ENCODE data around the gene ATP10B. TPM values are rescaled to one million over a fixed set of nuclear protein-coding genes. Genes with fewer than 3 reads are reported as not detected.

ATP10B gene
- total RNA-seq, 1 donor from 2014 or later = not detected

DNA sequence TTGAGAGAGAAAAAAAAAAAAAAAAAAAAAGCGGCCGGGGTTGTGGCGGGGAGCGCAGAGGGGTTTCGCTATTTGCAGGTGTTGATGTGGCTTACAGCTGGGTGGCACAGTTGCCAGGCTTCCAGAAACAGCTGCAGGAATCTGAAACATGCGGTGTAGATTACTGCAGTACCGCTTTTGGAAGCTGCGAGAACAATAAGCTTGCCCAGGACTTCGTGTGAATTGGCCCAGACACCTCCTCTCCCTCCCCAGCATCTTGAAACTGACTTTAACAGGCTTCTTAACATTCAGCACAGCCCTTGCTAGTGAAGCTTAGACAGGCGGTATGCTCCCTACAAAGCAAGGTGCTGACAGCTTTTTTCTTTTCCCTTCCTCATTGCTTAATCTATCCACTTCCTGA, 104.0 kb downstream of the ATP10B start:
- H3K4me3 ChIP-seq = no peak overlapping the region
- H3K9me3 ChIP-seq = no peaks in the 10 kb centered on the region
- no peak overlapping the region for H3K27ac ChIP-seq
- intact Hi-C loops (cut with DNase I) = no loop called here
- ATAC-seq = no peak
- H3K27me3 ChIP-seq = no peaks in the 10 kb centered on the region
- no peaks in the 10 kb centered on the region for H3K4me1 ChIP-seq
- no peak for DNase-seq
- no peaks in the 10 kb centered on the region for H3K36me3 ChIP-seq
- no peak for TF ChIP-seq CTCF (IDR thresholded peaks at IDR 0.05)

DNA sequence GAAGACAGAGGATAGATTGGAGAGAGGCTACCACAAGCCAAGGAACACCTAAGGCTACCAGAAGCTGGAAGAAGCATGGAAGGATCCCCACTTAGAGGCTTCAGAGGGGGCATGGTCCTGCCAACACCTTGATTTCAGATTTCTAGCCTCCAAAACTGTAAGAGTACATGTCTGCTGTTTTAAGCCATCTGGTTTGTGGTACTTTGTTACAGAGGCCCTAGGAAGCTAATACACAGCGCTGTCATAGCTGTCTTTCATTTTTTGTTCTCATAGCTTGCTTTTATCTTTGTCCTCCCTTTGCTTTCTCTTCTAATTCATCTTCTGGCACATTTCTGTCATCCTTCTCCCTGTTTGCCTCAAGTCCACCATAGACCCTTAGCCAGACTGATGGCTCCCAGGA, 104.5 kb downstream of the ATP10B start:
- no peak overlapping the region for H3K27ac ChIP-seq
- no peak for ATAC-seq
- H3K36me3 ChIP-seq = no peaks in the 10 kb centered on the region
- H3K4me1 ChIP-seq = no peaks in the 10 kb centered on the region
- no peaks in the 10 kb centered on the region for H3K9me3 ChIP-seq
- no peak overlapping the region for H3K4me3 ChIP-seq
- no peak for DNase-seq
- no peak for TF ChIP-seq CTCF (IDR thresholded peaks at IDR 0.05)
- no peaks in the 10 kb centered on the region for H3K27me3 ChIP-seq
- intact Hi-C loops (cut with DNase I) = no loop called here

GRCh38 chr5:160744268-160745101, 107.5 kb downstream of the ATP10B start:
- ATAC-seq (no peak), DNase-seq (no peak)
- intact Hi-C loops (cut with DNase I) = no loop called here
- Histone ChIP-seq H3K27me3 (no peaks in the 10 kb centered on the region), H3K9me3 (no peaks in the 10 kb centered on the region), H3K4me1 (no peaks in the 10 kb centered on the region), H3K27ac (no peak overlapping the region), H3K4me3 (no peak overlapping the region), H3K36me3 (no peaks in the 10 kb centered on the region)
- TF ChIP-seq CTCF (IDR thresholded peaks at IDR 0.05) = no peak

DNA sequence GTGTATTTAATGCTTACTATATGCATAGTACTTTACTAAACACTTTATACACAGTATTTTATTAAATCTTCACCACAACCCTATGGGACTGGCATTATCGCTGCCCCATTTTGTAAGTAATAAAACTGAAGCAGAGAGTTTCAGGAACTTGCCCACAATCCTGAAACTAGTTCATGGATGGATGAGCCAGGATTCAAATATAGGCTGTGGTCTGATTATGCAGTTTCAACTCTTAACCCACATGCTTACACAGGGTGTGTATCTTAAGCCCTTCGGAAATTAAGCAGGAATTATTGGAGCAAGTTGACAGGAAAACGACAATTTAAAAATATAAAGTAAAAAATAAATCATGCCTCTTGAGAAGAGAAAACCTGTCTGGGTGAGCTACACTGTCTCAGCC, 109.0 kb downstream of the ATP10B start:
- TF ChIP-seq CTCF (IDR thresholded peaks at IDR 0.05) = no peak
- H3K9me3 ChIP-seq = no peaks in the 10 kb centered on the region
- H3K36me3 ChIP-seq = no peaks in the 10 kb centered on the region
- ATAC-seq = no peak
- DNase-seq = no peak
- intact Hi-C loops (cut with DNase I) = no loop called here
- no peak overlapping the region for H3K27ac ChIP-seq
- no peaks in the 10 kb centered on the region for H3K27me3 ChIP-seq
- no peak overlapping the region for H3K4me3 ChIP-seq
- H3K4me1 ChIP-seq = no peaks in the 10 kb centered on the region

GRCh38 chr5:160742446-160742845, 109.6 kb downstream of the ATP10B start:
- no peaks in the 10 kb centered on the region for H3K36me3 ChIP-seq
- H3K4me3 ChIP-seq = no peak overlapping the region
- ATAC-seq (no peak), DNase-seq (no peak)
- H3K27me3 ChIP-seq = no peaks in the 10 kb centered on the region
- H3K27ac ChIP-seq = no peak overlapping the region
- TF ChIP-seq CTCF (IDR thresholded peaks at IDR 0.05) = no peak
- H3K9me3 ChIP-seq = no peaks in the 10 kb centered on the region
- H3K4me1 ChIP-seq = no peaks in the 10 kb centered on the region
- intact Hi-C loops (cut with DNase I) = no loop called here

Measured in upper lobe of right lung (tissue), 1 donor.